ENCODE results near the gene GM2A. TPM values are rescaled to one million over a fixed set of nuclear protein-coding genes. Genes with fewer than 3 reads are reported as not detected.

GM2A gene
- total and polyA plus RNA-seq, 12 donors = 15.5 to 81.3 (median 53.9) TPM

DNA sequence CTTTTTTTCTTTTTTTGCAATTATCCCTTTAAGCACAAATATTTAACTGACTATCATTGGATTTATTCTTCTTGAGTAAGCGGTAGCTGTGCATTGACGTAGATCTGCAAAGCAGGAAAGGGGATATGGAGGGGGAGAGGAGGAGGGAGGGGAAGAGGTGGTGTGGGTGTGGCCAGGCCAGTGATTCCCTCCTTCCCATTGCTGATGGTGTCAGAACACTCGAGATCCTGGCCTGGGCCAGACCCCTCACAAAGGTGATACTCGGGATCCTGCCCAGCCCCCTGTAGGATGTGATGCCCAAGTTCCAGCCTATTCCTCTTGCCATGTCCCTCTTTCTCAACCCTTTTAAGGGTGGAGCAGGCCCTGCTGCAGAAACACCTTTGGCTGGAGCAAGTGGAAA lies 40.6 kb downstream of the GM2A start:
- intact Hi-C loops (cut with DNase I) = no loop called here
- Histone ChIP-seq H3K27ac (no peak overlapping the region), H3K27me3 (no peaks in the 10 kb centered on the region), H3K9me3 (replicated peaks in 1 of 3) (no peaks in the 10 kb centered on the region), H3K36me3 (replicated peaks in 1 of 2) (no peaks in the 10 kb centered on the region), H3K4me3 (no peak overlapping the region), H3K4me1 (replicated peaks in 1 of 2) (no peaks in the 10 kb centered on the region)
- TF ChIP-seq POLR2A (IDR thresholded peaks at IDR 0.05) (no peak), CTCF (IDR thresholded peaks at IDR 0.05) (no peak)
- no peak for DNase-seq
- 54 to 70% (median 58%) methylated on average over 4 of the region's 4 CpGs for WGBS, 4 donors

DNA sequence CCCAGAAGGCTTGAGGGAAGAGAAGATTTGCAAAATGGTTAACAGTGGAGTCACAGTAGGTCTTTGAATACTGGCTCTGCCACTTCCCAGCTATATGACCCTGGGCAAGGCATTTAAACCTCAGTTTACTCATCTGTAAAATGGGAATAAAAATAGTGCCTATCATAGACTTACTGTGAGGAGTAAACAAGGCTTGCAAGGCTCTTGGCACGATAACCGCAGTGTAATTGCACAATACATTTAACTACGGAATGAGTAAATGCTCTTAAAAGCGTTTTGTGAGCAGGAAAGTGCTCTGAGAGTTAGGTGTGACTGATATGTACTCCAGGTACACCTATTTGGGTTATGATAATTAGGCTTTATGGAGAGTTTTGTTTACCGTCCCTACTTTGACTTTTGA lies 42.2 kb downstream of the GM2A start:
- Histone ChIP-seq H3K27me3 (no peaks in the 10 kb centered on the region), H3K27ac (no peak overlapping the region), H3K4me3 (no peak overlapping the region), H3K9me3 (replicated peaks in 1 of 3) (no peaks in the 10 kb centered on the region), H3K36me3 (replicated peaks in 1 of 2) (no peaks in the 10 kb centered on the region), H3K4me1 (replicated peaks in 1 of 2) (no peaks in the 10 kb centered on the region)
- 67 to 81% (median 73%) methylated on average over 5 of the region's 5 CpGs for WGBS, 4 donors
- intact Hi-C loops (cut with DNase I) = no loop called here
- no peak for TF ChIP-seq CTCF (IDR thresholded peaks at IDR 0.05)
- TF ChIP-seq POLR2A (IDR thresholded peaks at IDR 0.05) = no peak
- no peak for DNase-seq

DNA sequence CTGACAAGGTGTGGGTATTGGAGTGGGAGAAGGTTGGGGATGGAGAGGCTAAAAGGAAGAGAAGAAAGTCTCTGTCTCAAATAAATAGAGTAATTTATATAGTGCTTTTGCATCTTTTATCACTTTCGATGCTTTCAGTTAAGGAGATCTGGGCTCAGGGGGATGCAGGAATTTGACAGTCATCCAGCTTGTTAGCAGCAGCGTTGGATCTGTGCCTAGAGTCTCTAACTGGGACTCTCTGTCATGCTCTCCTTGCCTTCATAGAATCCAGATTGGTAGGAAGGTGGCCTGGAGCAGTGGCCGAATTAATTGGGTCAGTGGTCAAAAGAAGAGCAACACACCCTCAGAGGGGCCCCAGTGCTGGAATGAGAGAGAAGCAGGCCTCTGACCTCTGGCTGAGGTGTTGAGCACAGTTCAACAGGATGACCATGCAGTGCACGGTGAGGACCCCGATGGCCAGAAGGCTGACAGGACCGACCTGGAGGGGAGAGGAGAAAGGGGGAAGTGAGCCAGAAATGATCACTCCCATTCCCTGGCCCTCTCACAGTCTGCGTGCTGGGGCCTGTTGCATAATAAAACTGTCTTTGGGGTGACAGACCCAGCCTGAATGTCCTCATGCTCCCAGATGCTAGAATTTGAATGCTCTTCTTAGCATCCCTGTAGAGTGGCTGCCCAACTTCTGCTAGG lies 42.9 kb downstream of the GM2A start:
- Histone ChIP-seq H3K9me3 (replicated peaks in 1 of 3) (no peaks in the 10 kb centered on the region), H3K36me3 (replicated peaks in 1 of 2) (no peaks in the 10 kb centered on the region), H3K27me3 (no peaks in the 10 kb centered on the region), H3K4me3 (no peak overlapping the region), H3K4me1 (replicated peaks in 1 of 2) (no peaks in the 10 kb centered on the region), H3K27ac (no peak overlapping the region)
- DNase-seq = no peak
- intact Hi-C loops (cut with DNase I) = no loop called here
- no peak for TF ChIP-seq CTCF (IDR thresholded peaks at IDR 0.05)
- TF ChIP-seq POLR2A (IDR thresholded peaks at IDR 0.05) = no peak
- 43 to 63% (median 50%) methylated on average over 7 of the region's 7 CpGs for WGBS, 4 donors

GRCh38 chr5:151296478-151296830 lies 43.5 kb downstream of the GM2A start:
- intact Hi-C loops (cut with DNase I) = no loop called here
- Histone ChIP-seq H3K36me3 (replicated peaks in 1 of 2) (no peaks in the 10 kb centered on the region), H3K4me1 (replicated peaks in 1 of 2) (no peaks in the 10 kb centered on the region), H3K9me3 (replicated peaks in 1 of 3) (no peaks in the 10 kb centered on the region), H3K4me3 (no peak overlapping the region), H3K27me3 (no peaks in the 10 kb centered on the region), H3K27ac (no peak overlapping the region)
- WGBS, 4 donors = 67 to 77% (median 71%) methylated on average over 1 of the region's 1 CpG
- no peak for DNase-seq
- TF ChIP-seq POLR2A (IDR thresholded peaks at IDR 0.05) (no peak), CTCF (IDR thresholded peaks at IDR 0.05) (no peak)
